Sigmoid colon (tissue), 7 donors: ENCODE data around the gene PEA15. TPM values are rescaled to one million over a fixed set of nuclear protein-coding genes. Genes with fewer than 3 reads are reported as not detected.

Source experiments
- DNase-seq: peaks from one replicate; pipeline ENCODE4 v3.0.0-alpha.2; 2019
- H3K27ac ChIP-seq, 4 donors: fragments of 200-600 bp; sonication (generic); one replicate each; pipeline ENCODE4 v1.5.1; 2016 to 2019; ENCODE audit warnings: mild to moderate bottlenecking in 1 of 4
- H3K27me3 ChIP-seq, 3 donors: fragments of 200-600 bp; sonication (generic); one replicate each; pipeline ENCODE4 v1.5.1; 2019; ENCODE audit warnings: mild to moderate bottlenecking in 1 of 3
- H3K36me3 ChIP-seq, 4 donors: fragments of 200-600 bp; sonication (generic); one replicate each; pipeline ENCODE4 v1.5.1; 2016 to 2019
- H3K4me1 ChIP-seq, 4 donors: fragments of 200-600 bp; sonication (generic); one replicate each; pipeline ENCODE4 v1.5.1; 2017 to 2019
- H3K4me3 ChIP-seq, 4 donors: fragments of 200-600 bp; sonication (generic); one replicate each; pipeline ENCODE4 v1.5.1; 2017 to 2019; ENCODE audit warnings: mild to moderate bottlenecking in 2 of 4, moderate library complexity in 1 of 4
- H3K9me3 ChIP-seq, 4 donors: fragments of 200-600 bp in 3 of 4; sonication (generic) in 3 of 4; one replicate each; pipeline versions ENCODE4 v1.5.1 to v1.6.1; 2013 to 2019
- EP300 ChIP-seq, 4 donors: sonication (generic); formaldehyde crosslinking; IDR thresholded peaks; one replicate each; pipeline ENCODE4 v1.6.1; 2017; ENCODE audit warnings: antibody characterized with exemption in 4 of 4
- POLR2A ChIP-seq, 2 donors: fragments of 450-650 bp; IDR thresholded peaks; one replicate each; pipeline ENCODE4 v1.6.1; 2016; ENCODE audit warnings: antibody characterized with exemption in 2 of 2, mild to moderate bottlenecking in 2 of 2, moderate library complexity in 2 of 2
- POLR2AphosphoS5 ChIP-seq, 4 donors: sonication (generic); formaldehyde crosslinking; IDR thresholded peaks; one replicate each; pipeline ENCODE4 v1.6.1; 2017; ENCODE audit warnings: antibody characterized with exemption in 4 of 4
- whole genome bisulfite sequencing, 2 donors: extraction: QIAGEN DNeasy Blood & Tissue Kit; methylation state at CpG; one replicate each; pipeline ENCODE4 v1.1.7; 2013; 5-methylcytosine and 5-hydroxymethylcytosine counted together
- intact Hi-C: fragments of 100-400 bp; cut with DNase I; formaldehyde crosslinking; loops from one replicate; pipeline ENCODE4 v1.15.1; 2023
- polyA plus RNA-seq, 3 donors: library from polyadenylated mRNA; stranded (reverse); fragments of 200-250 nt; gene quantifications; one replicate each; pipeline ENCODE4 v1.2.3, GENCODE V29; 2013
- total RNA-seq, 4 donors: library from RNA; depleted of rRNA; stranded (reverse); fragments of >200 nt; gene quantifications; one replicate each; pipeline ENCODE4 v1.1.0, GENCODE V29; 2016
- TF ChIP-seq, protein P1 (sequence below), 4 experiments: fragments of 450-650 bp in 3 of 4; fragments of 200-600 bp in 1 of 4; IDR thresholded peaks; one replicate each; pipeline ENCODE4 v1.5.1; 2016 to 2019; ENCODE audit warnings: antibody characterized with exemption in 4 of 4, mild to moderate bottlenecking in 3 of 4, moderate library complexity in 2 of 4
- donor health status: healthy with polysubstance abuse.
- donor health status: Bipolar disorder and iron deficiency.
- donor health status: healthy.

The PEA15 gene
- total and polyA plus RNA-seq, 7 donors = 42.5 to 126 (median 98.5) TPM

DNA sequence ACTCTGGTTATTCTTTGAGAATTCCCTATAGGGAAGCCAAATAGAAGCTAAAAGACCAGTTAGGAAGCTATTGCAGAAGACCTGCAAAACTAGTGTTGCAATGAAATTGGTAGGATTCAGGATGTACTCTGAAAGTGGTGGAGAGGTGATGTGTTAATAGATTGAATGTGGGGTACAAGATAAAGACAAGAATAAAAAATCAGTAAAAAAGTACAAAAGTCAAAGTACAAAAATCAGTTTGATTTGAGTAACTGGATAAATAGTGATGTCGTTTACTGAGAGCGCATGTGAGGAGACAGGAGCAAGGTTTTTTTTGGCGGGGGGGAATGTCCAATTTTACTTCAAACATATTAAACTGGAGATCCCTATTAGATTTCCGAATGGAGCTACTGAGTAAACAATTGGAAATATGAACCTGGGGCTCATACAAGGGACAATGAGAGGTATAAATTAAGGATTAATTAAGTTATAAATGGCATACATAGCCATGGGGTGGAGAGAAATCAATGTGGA is 59.7 kb downstream of the PEA15 start:
- H3K4me1 ChIP-seq = peaks cover 0 to 22% (median 18%) of the 10 kb centered on the region in 4 donors
- H3K4me3 ChIP-seq = no peak overlapping the region
- TF ChIP-seq EP300 (IDR thresholded peaks at IDR 0.05) (no peak), POLR2A (IDR thresholded peaks at IDR 0.05) (no peak), POLR2AphosphoS5 (IDR thresholded peaks at IDR 0.05) (no peak)
- TF ChIP-seq, protein P1, sequence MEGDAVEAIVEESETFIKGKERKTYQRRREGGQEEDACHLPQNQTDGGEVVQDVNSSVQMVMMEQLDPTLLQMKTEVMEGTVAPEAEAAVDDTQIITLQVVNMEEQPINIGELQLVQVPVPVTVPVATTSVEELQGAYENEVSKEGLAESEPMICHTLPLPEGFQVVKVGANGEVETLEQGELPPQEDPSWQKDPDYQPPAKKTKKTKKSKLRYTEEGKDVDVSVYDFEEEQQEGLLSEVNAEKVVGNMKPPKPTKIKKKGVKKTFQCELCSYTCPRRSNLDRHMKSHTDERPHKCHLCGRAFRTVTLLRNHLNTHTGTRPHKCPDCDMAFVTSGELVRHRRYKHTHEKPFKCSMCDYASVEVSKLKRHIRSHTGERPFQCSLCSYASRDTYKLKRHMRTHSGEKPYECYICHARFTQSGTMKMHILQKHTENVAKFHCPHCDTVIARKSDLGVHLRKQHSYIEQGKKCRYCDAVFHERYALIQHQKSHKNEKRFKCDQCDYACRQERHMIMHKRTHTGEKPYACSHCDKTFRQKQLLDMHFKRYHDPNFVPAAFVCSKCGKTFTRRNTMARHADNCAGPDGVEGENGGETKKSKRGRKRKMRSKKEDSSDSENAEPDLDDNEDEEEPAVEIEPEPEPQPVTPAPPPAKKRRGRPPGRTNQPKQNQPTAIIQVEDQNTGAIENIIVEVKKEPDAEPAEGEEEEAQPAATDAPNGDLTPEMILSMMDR (IDR thresholded peaks at IDR 0.05) = no peak
- 89 to 90% methylated on average over 4 of the region's 4 CpGs for WGBS, 2 donors
- H3K27ac ChIP-seq = no peak overlapping the region
- intact Hi-C loops = loop anchor here (5.0 kb wide), 1 partner anchor 483 kb away; the partner anchor contains the start of gene DUSP23
- no peaks in the 10 kb centered on the region for H3K27me3 ChIP-seq
- no peak for DNase-seq
- H3K36me3 ChIP-seq = no peaks in the 10 kb centered on the region
- H3K9me3 ChIP-seq = no peaks in the 10 kb centered on the region

Other genes with a start within 250 kb of the PEA15 start
- gene PIGM, start 173.4 kb upstream of the PEA15 start, total RNA-seq = 1 to 10 TPM; 3.3 to 4.7 (median 4.5) TPM
- gene PIGM, start 173.4 kb upstream of the PEA15 start, polyA plus RNA-seq = 1 to 10 TPM in 1 of 3 donors, under 1 TPM in 2; 0.60 to 3.6 (median 0.69) TPM
- gene KCNJ10, start 135.2 kb upstream of the PEA15 start, total RNA-seq = under 1 TPM in 2 of 4 donors, not detected in 2; 0.27 to 0.36 TPM
- gene KCNJ10, start 135.2 kb upstream of the PEA15 start, polyA plus RNA-seq = 1 to 10 TPM in 1 of 3 donors, under 1 TPM in 1, not detected in 1; 0.23 to 1.3 TPM
- under 1 TPM; under 0.01 to 0.36 (median 0.27) TPM for gene KCNJ9, start 123.8 kb upstream of the PEA15 start, total RNA-seq
- under 1 TPM in 1 of 3 donors, not detected in 2; 0.22 TPM for gene KCNJ9, start 123.8 kb upstream of the PEA15 start, polyA plus RNA-seq
- gene IGSF8, start 106.8 kb upstream of the PEA15 start, total RNA-seq = 10 to 100 TPM; 11.1 to 11.4 (median 11.3) TPM
- gene IGSF8, start 106.8 kb upstream of the PEA15 start, polyA plus RNA-seq = 10 to 100 TPM in 1 of 3 donors, 1 to 10 TPM in 2; 4.8 to 34.9 (median 7.2) TPM
- 100 to 1,000 TPM in 2 of 4 donors, 10 to 100 TPM in 2; 60.7 to 153 (median 102) TPM for gene ATP1A2, start 89.6 kb upstream of the PEA15 start, total RNA-seq
- 1 to 10 TPM in 2 of 3 donors, under 1 TPM in 1; 0.92 to 5.7 (median 1.8) TPM for gene ATP1A2, start 89.6 kb upstream of the PEA15 start, polyA plus RNA-seq
- 1 to 10 TPM in 1 of 4 donors, under 1 TPM in 1, not detected in 2; 0.27 to 3.0 TPM for gene ATP1A4, start 53.8 kb upstream of the PEA15 start, total RNA-seq
- under 1 TPM in 1 of 3 donors, not detected in 2; 0.22 TPM for gene ATP1A4, start 53.8 kb upstream of the PEA15 start, polyA plus RNA-seq
- gene CASQ1, start 14.8 kb upstream of the PEA15 start, total RNA-seq = 1 to 10 TPM in 3 of 4 donors, under 1 TPM in 1; 0.66 to 9.4 (median 2.4) TPM
- gene CASQ1, start 14.8 kb upstream of the PEA15 start, polyA plus RNA-seq = under 1 TPM in 2 of 3 donors, not detected in 1; 0.28 to 0.60 TPM
- 100 to 1,000 TPM; 138 to 184 (median 147) TPM for gene DCAF8, start 57.2 kb downstream of the PEA15 start, total RNA-seq
- 10 to 100 TPM; 28.2 to 76.1 (median 44.4) TPM for gene DCAF8, start 57.2 kb downstream of the PEA15 start, polyA plus RNA-seq
- 10 to 100 TPM; 49.0 to 57.4 (median 53.0) TPM for gene PEX19, start 79.7 kb downstream of the PEA15 start, total RNA-seq
- gene PEX19, start 79.7 kb downstream of the PEA15 start, polyA plus RNA-seq = 10 to 100 TPM; 25.6 to 42.0 (median 35.4) TPM
- gene COPA, start 137.9 kb downstream of the PEA15 start, total RNA-seq = 100 to 1,000 TPM in 1 of 4 donors, 10 to 100 TPM in 3; 93.8 to 117 (median 96.5) TPM
- gene COPA, start 137.9 kb downstream of the PEA15 start, polyA plus RNA-seq = 10 to 100 TPM; 62.5 to 76.0 (median 68.7) TPM
- 10 to 100 TPM; 30.3 to 46.7 (median 39.0) TPM for gene NCSTN, start 138.0 kb downstream of the PEA15 start, total RNA-seq
- gene NCSTN, start 138.0 kb downstream of the PEA15 start, polyA plus RNA-seq = 10 to 100 TPM; 12.0 to 55.6 (median 19.4) TPM
- under 1 TPM in 1 of 4 donors, not detected in 3; under 0.01 TPM for gene NHLH1, start 161.7 kb downstream of the PEA15 start, total RNA-seq
- gene NHLH1, start 161.7 kb downstream of the PEA15 start, polyA plus RNA-seq = under 1 TPM in 2 of 3 donors, not detected in 1; 0.12 to 0.60 TPM
- 1 to 10 TPM; 3.2 to 6.6 (median 3.6) TPM for gene VANGL2, start 195.2 kb downstream of the PEA15 start, total RNA-seq
- gene VANGL2, start 195.2 kb downstream of the PEA15 start, polyA plus RNA-seq = 1 to 10 TPM; 1.8 to 3.5 (median 2.6) TPM